GM23338 (cell line): ENCODE results near the gene GFOD1. TPM values are rescaled to one million over a fixed set of nuclear protein-coding genes. Genes with fewer than 3 reads are reported as not detected.

ENCODE experiments used
- ATAC-seq: fragments of 200-7000 bp; cut with Tn5 transposase; 3 replicates; pipeline ENCODE4 v1.9.1; 2020
- DNase-seq: peaks from one replicate; pipeline ENCODE4 v3.0.0-alpha.2; 2015; ENCODE audit warnings: low spot score
- H2AFZ ChIP-seq: fragments of 200-600 bp; sonication (generic); 2 replicates; pipeline ENCODE4 v1.8.0; 2016; ENCODE audit warnings: antibody characterized with exemption, mild to moderate bottlenecking, moderate library complexity
- H3F3A ChIP-seq: fragments of 200-600 bp; sonication (generic); replicated peaks from 2 replicates; pipeline ENCODE4 v1.8.0; 2017; ENCODE audit warnings: antibody characterized with exemption, mixed run types, low read depth
- H3K27ac ChIP-seq: fragments of 200-600 bp; sonication (generic); 2 replicates; pipeline ENCODE4 v1.6.1; 2016; ENCODE audit warnings: low read depth
- H3K27me3 ChIP-seq: fragments of 200-600 bp; sonication (generic); 2 replicates; pipeline ENCODE4 v1.8.0; 2016; ENCODE audit warnings: mild to moderate bottlenecking, mixed run types, moderate library complexity; ENCODE audit not compliant: insufficient read depth
- H3K36me3 ChIP-seq: fragments of 200-600 bp; sonication (generic); 2 replicates; pipeline ENCODE4 v1.8.0; 2016; ENCODE audit warnings: mild to moderate bottlenecking; ENCODE audit not compliant: insufficient read depth
- H3K4me1 ChIP-seq: fragments of 200-600 bp; sonication (generic); 2 replicates; pipeline ENCODE4 v1.8.0; 2016; ENCODE audit warnings: mild to moderate bottlenecking, moderate library complexity; ENCODE audit not compliant: insufficient read depth
- H3K4me2 ChIP-seq: fragments of 200-600 bp; sonication (generic); 2 replicates; pipeline ENCODE4 v1.7.1; 2017; ENCODE audit warnings: mixed run types
- H3K4me3 ChIP-seq: fragments of 200-600 bp; sonication (generic); 2 replicates; pipeline ENCODE4 v1.6.1; 2016; ENCODE audit warnings: mixed run types
- H3K79me2 ChIP-seq: fragments of 200-600 bp; sonication (generic); replicated peaks from 2 replicates; pipeline ENCODE4 v1.8.0; 2017; ENCODE audit warnings: mild to moderate bottlenecking; ENCODE audit not compliant: insufficient read depth
- H3K9me2 ChIP-seq: fragments of 200-600 bp; sonication (generic); 2 replicates; pipeline ENCODE4 v1.8.0; 2017; ENCODE audit not compliant: insufficient read depth
- H4K20me1 ChIP-seq: fragments of 200-600 bp; sonication (generic); replicated peaks from 2 replicates; pipeline ENCODE4 v1.8.0; 2017; ENCODE audit warnings: mild to moderate bottlenecking; ENCODE audit not compliant: insufficient read depth
- H3K27ac Mint-ChIP-seq: 2 replicates; pipeline ENCODE4 v1.8.0; 2020; ENCODE audit warnings: inconsistent platforms, mild to moderate bottlenecking, moderate library complexity, mixed read lengths
- H3K27me3 Mint-ChIP-seq: 3 replicates; pipeline ENCODE4 v1.8.0; 2022; ENCODE audit warnings: low read depth, mild to moderate bottlenecking, moderate library complexity, mixed read lengths, inconsistent platforms; ENCODE audit not compliant: insufficient read depth, poor library complexity
- H3K36me3 Mint-ChIP-seq: 3 replicates; pipeline ENCODE4 v1.8.0; 2021; ENCODE audit warnings: low read depth, mild to moderate bottlenecking, inconsistent platforms, moderate library complexity, mixed read lengths
- H3K4me1 Mint-ChIP-seq: 3 replicates; pipeline ENCODE4 v1.8.0; 2020; ENCODE audit warnings: mild to moderate bottlenecking, inconsistent platforms, mixed read lengths
- H3K4me3 Mint-ChIP-seq: 3 replicates; pipeline ENCODE4 v1.8.0; 2021; ENCODE audit warnings: moderate library complexity, mild to moderate bottlenecking, inconsistent platforms, mixed read lengths
- H3K9me3 Mint-ChIP-seq: 3 replicates; pipeline ENCODE4 v1.8.0; 2020; ENCODE audit warnings: moderate library complexity, mild to moderate bottlenecking, inconsistent platforms, mixed read lengths
- CREB1 ChIP-seq: fragments of 250-450 bp; sonication (Bioruptor Pico); IDR thresholded peaks from 2 replicates; pipeline ENCODE4 v1.5.0; 2020; ENCODE audit warnings: low read depth, mild to moderate bottlenecking, moderate library complexity
- EZH2 ChIP-seq: fragments of 200-600 bp; sonication (generic); IDR thresholded peaks from one replicate; pipeline ENCODE4 v1.8.0; 2017; ENCODE audit warnings: antibody characterized with exemption, mild to moderate bottlenecking, low read depth; ENCODE audit not compliant: unreplicated experiment
- EZH2phosphoT487 ChIP-seq: fragments of 200-600 bp; sonication (generic); IDR thresholded peaks from one replicate; pipeline ENCODE4 v1.8.1; 2018; ENCODE audit warnings: antibody characterized with exemption; ENCODE audit not compliant: unreplicated experiment
- JUNB ChIP-seq: IDR thresholded peaks from one replicate; pipeline ENCODE4 v1.6.1; 2016; ENCODE audit warnings: antibody characterized with exemption; ENCODE audit not compliant: unreplicated experiment
- NANOG ChIP-seq: IDR thresholded peaks from 2 replicates; pipeline ENCODE4 v1.6.1; 2016; ENCODE audit warnings: antibody characterized with exemption, borderline replicate concordance
- POLR2AphosphoS5 ChIP-seq: IDR thresholded peaks from 2 replicates; pipeline ENCODE4 v1.6.1; 2016; ENCODE audit warnings: antibody characterized with exemption, low read depth
- STAT1 ChIP-seq: IDR thresholded peaks from one replicate; pipeline ENCODE4 v1.6.1; 2016; ENCODE audit warnings: antibody characterized with exemption; ENCODE audit not compliant: unreplicated experiment
- ZNF114 ChIP-seq: fragments of 250-450 bp; sonication (Bioruptor Pico); IDR thresholded peaks from 2 replicates; pipeline ENCODE4 v1.5.0; 2020; ENCODE audit warnings: mild to moderate bottlenecking, moderate library complexity
- ZNF331 ChIP-seq: fragments of 250-450 bp; sonication (Bioruptor Pico); IDR thresholded peaks from 2 replicates; pipeline ENCODE4 v1.5.0; 2020; ENCODE audit warnings: low read depth, mild to moderate bottlenecking, moderate library complexity
- polyA plus RNA-seq: library from polyadenylated mRNA; unstranded; fragments of >200 nt; fragmentation: Nextera tagmentation; extraction: Ambion mirVana; gene quantifications from 2 replicates; pipeline ENCODE4 v1.2.1, GENCODE V29; 2016
- total RNA-seq: library from RNA; depleted of rRNA; stranded (reverse); fragments of >200 nt; shearing (Covaris generic); gene quantifications from 2 replicates; pipeline ENCODE4 v1.2.3, GENCODE V29; 2014
- TF ChIP-seq, protein P1 (sequence below): IDR thresholded peaks from one replicate; pipeline ENCODE4 v1.6.1; 2018; ENCODE audit warnings: antibody characterized with exemption; ENCODE audit not compliant: unreplicated experiment
- TF ChIP-seq, protein P2 (sequence below): IDR thresholded peaks from 2 replicates; pipeline ENCODE4 v1.6.1; 2016; ENCODE audit warnings: antibody characterized with exemption
- TF ChIP-seq, protein P3 (sequence below), 2 experiments: fragments of 200-600 bp in 1 of 2; sonication (generic) in 1 of 2; conservative IDR thresholded peaks; 2 replicates each; pipeline versions ENCODE4 v1.5.1 to v1.6.1; 2016 to 2017; ENCODE audit warnings: antibody characterized with exemption in 2 of 2, low read depth in 2 of 2, mild to moderate bottlenecking in 2 of 2, moderate library complexity in 1 of 2
- TF ChIP-seq, protein P4 (sequence below): fragments of 250-450 bp; sonication (Bioruptor Pico); IDR thresholded peaks from 2 replicates; pipeline ENCODE4 v1.5.0; 2020; ENCODE audit warnings: mild to moderate bottlenecking, moderate library complexity

Gene GFOD1
- total and polyA plus RNA-seq, 2 experiments from 2014 or later = 4.9 to 12.8 TPM

DNA sequence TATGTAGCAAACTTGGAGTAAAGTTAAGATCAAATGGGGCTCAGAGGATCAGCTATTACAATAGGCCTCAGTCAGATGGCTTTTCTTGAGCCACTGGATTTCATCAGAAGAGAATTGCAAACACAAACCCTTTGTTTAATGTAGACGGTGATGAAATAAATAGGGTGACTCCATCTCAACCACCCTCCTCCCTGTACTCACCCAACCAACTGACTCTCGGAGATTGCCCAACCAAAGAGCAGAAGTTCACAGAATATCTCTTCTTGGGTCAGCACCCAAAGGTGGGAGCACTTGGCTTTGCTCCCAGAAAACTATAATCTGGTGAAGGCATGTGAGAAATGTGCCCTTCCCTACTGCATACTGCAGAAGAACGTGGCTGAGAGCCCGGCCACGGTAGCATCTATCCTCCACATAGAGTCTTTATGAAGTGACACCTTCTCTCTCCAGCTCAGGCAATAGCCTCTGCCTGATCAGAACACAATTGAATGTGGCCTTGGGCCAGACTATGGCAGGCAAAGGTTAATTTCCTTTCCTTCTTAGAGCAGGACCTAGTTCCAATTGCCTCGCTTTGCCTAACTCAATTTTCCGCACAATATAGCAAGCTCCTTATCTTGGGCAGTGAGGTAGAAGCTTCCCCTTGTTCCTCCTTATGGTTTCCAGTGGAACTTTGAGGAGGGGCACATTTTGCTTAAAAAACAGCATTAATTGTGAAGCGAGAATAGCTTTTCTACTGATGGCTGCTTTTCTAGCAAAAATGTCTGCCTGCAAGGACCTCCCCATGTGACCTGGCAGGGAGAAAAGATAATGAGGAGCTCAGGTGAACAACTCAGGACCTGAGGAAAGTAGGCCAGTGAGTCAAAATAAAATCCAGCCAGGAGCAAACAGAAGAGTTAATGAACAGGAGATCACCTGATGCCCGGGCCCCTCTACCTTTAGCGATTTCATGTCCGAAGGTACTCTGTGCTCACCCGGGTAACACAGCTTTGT lies 79.4 kb downstream of the GFOD1 start:
- H3K9me3 Mint-ChIP-seq = no peaks in the 10 kb centered on the region
- ATAC-seq = no peak

More for the DNA sequence above, 79.4 kb downstream of the GFOD1 start:
- no peak overlapping the region for H3K4me3 Mint-ChIP-seq
- H3F3A ChIP-seq = peaks cover 4% of the 10 kb centered on the region; the same call in 1 of the 2 replicates
- no peaks in the 10 kb centered on the region for H3K36me3 Mint-ChIP-seq
- H4K20me1 ChIP-seq = no peaks in the 10 kb centered on the region; the same call in 1 of the 2 replicates
- no peak overlapping the region for H2AFZ ChIP-seq
- H3K4me2 ChIP-seq = no peak overlapping the region
- H3K27me3 ChIP-seq = no peaks in the 10 kb centered on the region
- H3K79me2 ChIP-seq = no peaks in the 10 kb centered on the region
- TF ChIP-seq STAT1 = no peak
- TF ChIP-seq, protein P1, sequence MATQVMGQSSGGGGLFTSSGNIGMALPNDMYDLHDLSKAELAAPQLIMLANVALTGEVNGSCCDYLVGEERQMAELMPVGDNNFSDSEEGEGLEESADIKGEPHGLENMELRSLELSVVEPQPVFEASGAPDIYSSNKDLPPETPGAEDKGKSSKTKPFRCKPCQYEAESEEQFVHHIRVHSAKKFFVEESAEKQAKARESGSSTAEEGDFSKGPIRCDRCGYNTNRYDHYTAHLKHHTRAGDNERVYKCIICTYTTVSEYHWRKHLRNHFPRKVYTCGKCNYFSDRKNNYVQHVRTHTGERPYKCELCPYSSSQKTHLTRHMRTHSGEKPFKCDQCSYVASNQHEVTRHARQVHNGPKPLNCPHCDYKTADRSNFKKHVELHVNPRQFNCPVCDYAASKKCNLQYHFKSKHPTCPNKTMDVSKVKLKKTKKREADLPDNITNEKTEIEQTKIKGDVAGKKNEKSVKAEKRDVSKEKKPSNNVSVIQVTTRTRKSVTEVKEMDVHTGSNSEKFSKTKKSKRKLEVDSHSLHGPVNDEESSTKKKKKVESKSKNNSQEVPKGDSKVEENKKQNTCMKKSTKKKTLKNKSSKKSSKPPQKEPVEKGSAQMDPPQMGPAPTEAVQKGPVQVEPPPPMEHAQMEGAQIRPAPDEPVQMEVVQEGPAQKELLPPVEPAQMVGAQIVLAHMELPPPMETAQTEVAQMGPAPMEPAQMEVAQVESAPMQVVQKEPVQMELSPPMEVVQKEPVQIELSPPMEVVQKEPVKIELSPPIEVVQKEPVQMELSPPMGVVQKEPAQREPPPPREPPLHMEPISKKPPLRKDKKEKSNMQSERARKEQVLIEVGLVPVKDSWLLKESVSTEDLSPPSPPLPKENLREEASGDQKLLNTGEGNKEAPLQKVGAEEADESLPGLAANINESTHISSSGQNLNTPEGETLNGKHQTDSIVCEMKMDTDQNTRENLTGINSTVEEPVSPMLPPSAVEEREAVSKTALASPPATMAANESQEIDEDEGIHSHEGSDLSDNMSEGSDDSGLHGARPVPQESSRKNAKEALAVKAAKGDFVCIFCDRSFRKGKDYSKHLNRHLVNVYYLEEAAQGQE = no peak
- TF ChIP-seq, protein P2, sequence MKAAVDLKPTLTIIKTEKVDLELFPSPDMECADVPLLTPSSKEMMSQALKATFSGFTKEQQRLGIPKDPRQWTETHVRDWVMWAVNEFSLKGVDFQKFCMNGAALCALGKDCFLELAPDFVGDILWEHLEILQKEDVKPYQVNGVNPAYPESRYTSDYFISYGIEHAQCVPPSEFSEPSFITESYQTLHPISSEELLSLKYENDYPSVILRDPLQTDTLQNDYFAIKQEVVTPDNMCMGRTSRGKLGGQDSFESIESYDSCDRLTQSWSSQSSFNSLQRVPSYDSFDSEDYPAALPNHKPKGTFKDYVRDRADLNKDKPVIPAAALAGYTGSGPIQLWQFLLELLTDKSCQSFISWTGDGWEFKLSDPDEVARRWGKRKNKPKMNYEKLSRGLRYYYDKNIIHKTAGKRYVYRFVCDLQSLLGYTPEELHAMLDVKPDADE = no peak
- no peak for TF ChIP-seq ZNF331 (CRISPR knock-in tag)
- no peak for TF ChIP-seq EZH2
- TF ChIP-seq NANOG = no peak
- no peak for TF ChIP-seq POLR2AphosphoS5
- TF ChIP-seq ZNF114 = no peak
- TF ChIP-seq, protein P3, sequence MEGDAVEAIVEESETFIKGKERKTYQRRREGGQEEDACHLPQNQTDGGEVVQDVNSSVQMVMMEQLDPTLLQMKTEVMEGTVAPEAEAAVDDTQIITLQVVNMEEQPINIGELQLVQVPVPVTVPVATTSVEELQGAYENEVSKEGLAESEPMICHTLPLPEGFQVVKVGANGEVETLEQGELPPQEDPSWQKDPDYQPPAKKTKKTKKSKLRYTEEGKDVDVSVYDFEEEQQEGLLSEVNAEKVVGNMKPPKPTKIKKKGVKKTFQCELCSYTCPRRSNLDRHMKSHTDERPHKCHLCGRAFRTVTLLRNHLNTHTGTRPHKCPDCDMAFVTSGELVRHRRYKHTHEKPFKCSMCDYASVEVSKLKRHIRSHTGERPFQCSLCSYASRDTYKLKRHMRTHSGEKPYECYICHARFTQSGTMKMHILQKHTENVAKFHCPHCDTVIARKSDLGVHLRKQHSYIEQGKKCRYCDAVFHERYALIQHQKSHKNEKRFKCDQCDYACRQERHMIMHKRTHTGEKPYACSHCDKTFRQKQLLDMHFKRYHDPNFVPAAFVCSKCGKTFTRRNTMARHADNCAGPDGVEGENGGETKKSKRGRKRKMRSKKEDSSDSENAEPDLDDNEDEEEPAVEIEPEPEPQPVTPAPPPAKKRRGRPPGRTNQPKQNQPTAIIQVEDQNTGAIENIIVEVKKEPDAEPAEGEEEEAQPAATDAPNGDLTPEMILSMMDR (conservative IDR thresholded peaks at IDR 0.05; ENCODE audit: low read depth in 2 of 2) = no peak
- TF ChIP-seq CREB1 (CRISPR knock-in tag) = no peak
- no peak for TF ChIP-seq JUNB
- TF ChIP-seq, protein P4, sequence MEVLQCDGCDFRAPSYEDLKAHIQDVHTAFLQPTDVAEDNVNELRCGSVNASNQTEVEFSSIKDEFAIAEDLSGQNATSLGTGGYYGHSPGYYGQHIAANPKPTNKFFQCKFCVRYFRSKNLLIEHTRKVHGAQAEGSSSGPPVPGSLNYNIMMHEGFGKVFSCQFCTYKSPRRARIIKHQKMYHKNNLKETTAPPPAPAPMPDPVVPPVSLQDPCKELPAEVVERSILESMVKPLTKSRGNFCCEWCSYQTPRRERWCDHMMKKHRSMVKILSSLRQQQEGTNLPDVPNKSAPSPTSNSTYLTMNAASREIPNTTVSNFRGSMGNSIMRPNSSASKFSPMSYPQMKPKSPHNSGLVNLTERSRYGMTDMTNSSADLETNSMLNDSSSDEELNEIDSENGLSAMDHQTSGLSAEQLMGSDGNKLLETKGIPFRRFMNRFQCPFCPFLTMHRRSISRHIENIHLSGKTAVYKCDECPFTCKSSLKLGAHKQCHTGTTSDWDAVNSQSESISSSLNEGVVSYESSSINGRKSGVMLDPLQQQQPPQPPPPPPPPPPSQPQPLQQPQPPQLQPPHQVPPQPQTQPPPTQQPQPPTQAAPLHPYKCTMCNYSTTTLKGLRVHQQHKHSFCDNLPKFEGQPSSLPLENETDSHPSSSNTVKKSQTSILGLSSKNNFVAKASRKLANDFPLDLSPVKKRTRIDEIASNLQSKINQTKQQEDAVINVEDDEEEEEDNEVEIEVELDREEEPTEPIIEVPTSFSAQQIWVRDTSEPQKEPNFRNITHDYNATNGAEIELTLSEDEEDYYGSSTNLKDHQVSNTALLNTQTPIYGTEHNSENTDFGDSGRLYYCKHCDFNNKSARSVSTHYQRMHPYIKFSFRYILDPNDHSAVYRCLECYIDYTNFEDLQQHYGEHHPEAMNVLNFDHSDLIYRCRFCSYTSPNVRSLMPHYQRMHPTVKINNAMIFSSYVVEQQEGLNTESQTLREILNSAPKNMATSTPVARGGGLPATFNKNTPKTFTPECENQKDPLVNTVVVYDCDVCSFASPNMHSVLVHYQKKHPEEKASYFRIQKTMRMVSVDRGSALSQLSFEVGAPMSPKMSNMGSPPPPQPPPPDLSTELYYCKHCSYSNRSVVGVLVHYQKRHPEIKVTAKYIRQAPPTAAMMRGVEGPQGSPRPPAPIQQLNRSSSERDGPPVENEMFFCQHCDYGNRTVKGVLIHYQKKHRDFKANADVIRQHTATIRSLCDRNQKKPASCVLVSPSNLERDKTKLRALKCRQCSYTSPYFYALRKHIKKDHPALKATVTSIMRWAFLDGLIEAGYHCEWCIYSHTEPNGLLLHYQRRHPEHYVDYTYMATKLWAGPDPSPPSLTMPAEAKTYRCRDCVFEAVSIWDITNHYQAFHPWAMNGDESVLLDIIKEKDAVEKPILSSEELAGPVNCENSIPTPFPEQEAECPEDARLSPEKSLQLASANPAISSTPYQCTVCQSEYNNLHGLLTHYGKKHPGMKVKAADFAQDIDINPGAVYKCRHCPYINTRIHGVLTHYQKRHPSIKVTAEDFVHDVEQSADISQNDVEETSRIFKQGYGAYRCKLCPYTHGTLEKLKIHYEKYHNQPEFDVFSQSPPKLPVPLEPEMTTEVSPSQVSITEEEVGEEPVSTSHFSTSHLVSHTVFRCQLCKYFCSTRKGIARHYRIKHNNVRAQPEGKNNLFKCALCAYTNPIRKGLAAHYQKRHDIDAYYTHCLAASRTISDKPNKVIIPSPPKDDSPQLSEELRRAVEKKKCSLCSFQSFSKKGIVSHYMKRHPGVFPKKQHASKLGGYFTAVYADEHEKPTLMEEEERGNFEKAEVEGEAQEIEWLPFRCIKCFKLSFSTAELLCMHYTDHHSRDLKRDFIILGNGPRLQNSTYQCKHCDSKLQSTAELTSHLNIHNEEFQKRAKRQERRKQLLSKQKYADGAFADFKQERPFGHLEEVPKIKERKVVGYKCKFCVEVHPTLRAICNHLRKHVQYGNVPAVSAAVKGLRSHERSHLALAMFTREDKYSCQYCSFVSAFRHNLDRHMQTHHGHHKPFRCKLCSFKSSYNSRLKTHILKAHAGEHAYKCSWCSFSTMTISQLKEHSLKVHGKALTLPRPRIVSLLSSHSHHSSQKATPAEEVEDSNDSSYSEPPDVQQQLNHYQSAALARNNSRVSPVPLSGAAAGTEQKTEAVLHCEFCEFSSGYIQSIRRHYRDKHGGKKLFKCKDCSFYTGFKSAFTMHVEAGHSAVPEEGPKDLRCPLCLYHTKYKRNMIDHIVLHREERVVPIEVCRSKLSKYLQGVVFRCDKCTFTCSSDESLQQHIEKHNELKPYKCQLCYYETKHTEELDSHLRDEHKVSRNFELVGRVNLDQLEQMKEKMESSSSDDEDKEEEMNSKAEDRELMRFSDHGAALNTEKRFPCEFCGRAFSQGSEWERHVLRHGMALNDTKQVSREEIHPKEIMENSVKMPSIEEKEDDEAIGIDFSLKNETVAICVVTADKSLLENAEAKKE (CRISPR knock-in tag) = no peak
- TF ChIP-seq EZH2phosphoT487 = no peak
- H3K4me3 ChIP-seq = no peak overlapping the region
- peaks cover 11% of the 10 kb centered on the region for H3K4me1 ChIP-seq
- H3K27ac ChIP-seq = no peak overlapping the region
- H3K4me1 Mint-ChIP-seq = peaks cover 34% of the 10 kb centered on the region
- H3K9me2 ChIP-seq = 0 out of 2 replicates have a peak, but pooled peaks cover 6% of the 10 kb centered on the region
- no peak for DNase-seq
- no peak overlapping the region for H3K27ac Mint-ChIP-seq
- H3K36me3 ChIP-seq = no peaks in the 10 kb centered on the region
- H3K27me3 Mint-ChIP-seq = peaks cover 1% of the 10 kb centered on the region
